Activated gamma-delta T cell treated with Interleukin-2 at 50 U/mL for 16 hours (primary cell): ENCODE results near the gene ZNF490.
"Not testable (repeated sequence)": the region's sequence is repeated elsewhere in the genome, so short reads cannot be mapped to it uniquely, and the experiment has no call there.

Source experiments
- DNase-seq: peaks from one replicate; pipeline ENCODE4 v3.0.0-alpha.2; 2020

Gene ZNF490

GRCh38 chr19:12610540-12611360, at the start of gene ZNF490, which contains the start of gene ZNF791:
Gene ZNF490 (minus strand): TSS chr19:12610813. CDS start chr19:12610680, 133 bp downstream.
Gene ZNF791 (plus strand): TSS chr19:12610920. CDS start chr19:12611080, 160 bp downstream.
- DNase-seq: peak; percentile 98

- DNase-seq: no peak
Measured at GRCh38 chr19:12657966-12658365, 47.4 kb upstream of the ZNF490 start.

- DNase-seq: no peak
Measured at GRCh38 chr19:12656899-12657571, 46.4 kb upstream of the ZNF490 start.

GRCh38 chr19:12655546-12655945, 44.9 kb upstream of the ZNF490 start:
- no peak for DNase-seq

GRCh38 chr19:12652219-12652618, 41.6 kb upstream of the ZNF490 start:
- no peak for DNase-seq

- DNase-seq: no peak
Measured at GRCh38 chr19:12649941-12650340, 39.3 kb upstream of the ZNF490 start.

- DNase-seq: no peak
Measured at GRCh38 chr19:12648088-12648487, 37.5 kb upstream of the ZNF490 start.

- no peak for DNase-seq
Measured at GRCh38 chr19:12647490-12648071, 37.0 kb upstream of the ZNF490 start.

- no peak for DNase-seq
Measured at GRCh38 chr19:12647047-12647446, 36.4 kb upstream of the ZNF490 start.

GRCh38 chr19:12646551-12646950, 35.9 kb upstream of the ZNF490 start:
- DNase-seq: no peak

- not testable (repeated sequence) for DNase-seq
Measured at GRCh38 chr19:12643716-12644115, 33.1 kb upstream of the ZNF490 start.

GRCh38 chr19:12642506-12642905, 31.9 kb upstream of the ZNF490 start:
- DNase-seq: no peak

GRCh38 chr19:12641456-12641855, 30.8 kb upstream of the ZNF490 start:
- DNase-seq: no peak

- peak; percentile 83 for DNase-seq
Measured at GRCh38 chr19:12639901-12640613, 29.4 kb upstream of the ZNF490 start.

GRCh38 chr19:12638611-12639182, 28.1 kb upstream of the ZNF490 start:
- DNase-seq: no peak

GRCh38 chr19:12636631-12637030, 26.0 kb upstream of the ZNF490 start:
- no peak for DNase-seq

GRCh38 chr19:12629215-12629614, 18.6 kb upstream of the ZNF490 start:
- DNase-seq: no peak

GRCh38 chr19:12628040-12629022, 17.7 kb upstream of the ZNF490 start:
- no peak for DNase-seq

GRCh38 chr19:12626958-12627357, 16.3 kb upstream of the ZNF490 start:
- DNase-seq: no peak

- no peak for DNase-seq
Measured at GRCh38 chr19:12623361-12624031, 12.9 kb upstream of the ZNF490 start.
